Subcutaneous abdominal adipose tissue (tissue), 5 donors: ENCODE measurements around the gene DDX6.

ENCODE experiments used
- H3K27ac ChIP-seq: one replicate; pipeline ENCODE4 v1.7.0; 2013; ENCODE audit warnings: low read depth, mild to moderate bottlenecking, inconsistent platforms, low read length, moderate library complexity
- H3K27me3 ChIP-seq, 5 donors: one replicate each; pipeline ENCODE4 v1.7.0; 2013; ENCODE audit warnings: low read length in 5 of 5, inconsistent platforms in 1 of 5; ENCODE audit not compliant: control insufficient read depth in 5 of 5, insufficient read depth in 4 of 5
- H3K36me3 ChIP-seq, 5 donors: one replicate each; pipeline ENCODE4 v1.7.0; 2013; ENCODE audit warnings: low read length in 5 of 5; ENCODE audit not compliant: control insufficient read depth in 5 of 5, insufficient read depth in 5 of 5
- H3K4me1 ChIP-seq, 5 donors: one replicate each; pipeline ENCODE4 v1.7.0; 2013; ENCODE audit warnings: low read length in 5 of 5, mild to moderate bottlenecking in 3 of 5, moderate library complexity in 1 of 5; ENCODE audit not compliant: control insufficient read depth in 5 of 5, insufficient read depth in 5 of 5
- H3K4me3 ChIP-seq, 5 donors: one replicate each; pipeline ENCODE4 v1.7.0; 2013; ENCODE audit warnings: low read length in 5 of 5, low read depth in 1 of 5
- H3K9ac ChIP-seq, 5 donors: one replicate each; pipeline ENCODE4 v1.7.0; 2013; ENCODE audit warnings: low read length in 5 of 5, mild to moderate bottlenecking in 4 of 5, moderate library complexity in 3 of 5
- H3K9me3 ChIP-seq, 5 donors: one replicate each; pipeline ENCODE4 v1.7.0; 2013; ENCODE audit warnings: low read length in 5 of 5; ENCODE audit not compliant: control insufficient read depth in 5 of 5
- donor health status: healthy.
- donor health status: healthy.
- donor health status: healthy.
- donor health status: healthy.
- donor health status: healthy.

The DDX6 gene

DNA sequence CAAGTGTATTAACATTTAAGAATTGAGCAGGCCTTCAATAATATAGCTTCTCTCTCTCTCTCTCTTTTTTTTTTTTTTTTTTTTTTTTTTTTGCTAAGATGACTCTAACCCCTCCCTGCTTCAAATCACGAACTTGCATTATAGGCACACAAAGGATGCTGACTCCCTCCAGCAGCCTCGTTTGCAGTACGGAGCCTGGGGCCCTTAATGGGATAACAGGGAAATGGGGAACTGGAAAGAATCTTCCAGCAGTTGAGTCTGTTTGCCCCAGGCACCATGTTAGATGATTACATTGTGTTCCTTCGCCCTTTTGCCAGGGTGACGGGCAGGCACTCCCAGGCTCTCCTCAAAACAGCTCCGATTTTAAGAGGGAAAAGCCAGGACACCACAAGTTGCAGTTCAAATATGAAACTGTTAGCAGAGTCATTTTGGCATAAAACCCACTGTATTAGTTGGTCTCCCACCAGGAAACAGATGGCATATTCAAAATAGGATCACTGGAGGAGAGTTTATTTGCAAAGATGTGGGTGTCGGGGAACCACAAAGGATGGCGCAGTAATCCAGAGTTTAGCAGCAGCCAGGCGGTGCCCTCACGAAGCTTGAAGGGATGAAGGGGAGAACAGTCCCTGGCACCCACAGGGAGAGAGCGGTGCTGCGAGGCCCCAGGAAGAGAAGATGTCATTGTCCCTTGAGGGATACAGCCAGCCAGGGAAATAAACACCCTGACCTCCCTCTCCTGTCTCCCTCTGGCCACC, 85.0 kb downstream of the DDX6 start:
- no peak overlapping the region for H3K9ac ChIP-seq
- no peaks in the 10 kb centered on the region for H3K36me3 ChIP-seq
- H3K4me1 ChIP-seq = peaks cover 0 to 4% (median 0%) of the 10 kb centered on the region in 5 donors
- H3K4me3 ChIP-seq = no peak overlapping the region
- no peak overlapping the region for H3K27ac ChIP-seq
- peaks cover 0 to 2% (median 0%) of the 10 kb centered on the region in 5 donors for H3K9me3 ChIP-seq
- no peaks in the 10 kb centered on the region for H3K27me3 ChIP-seq

DNA sequence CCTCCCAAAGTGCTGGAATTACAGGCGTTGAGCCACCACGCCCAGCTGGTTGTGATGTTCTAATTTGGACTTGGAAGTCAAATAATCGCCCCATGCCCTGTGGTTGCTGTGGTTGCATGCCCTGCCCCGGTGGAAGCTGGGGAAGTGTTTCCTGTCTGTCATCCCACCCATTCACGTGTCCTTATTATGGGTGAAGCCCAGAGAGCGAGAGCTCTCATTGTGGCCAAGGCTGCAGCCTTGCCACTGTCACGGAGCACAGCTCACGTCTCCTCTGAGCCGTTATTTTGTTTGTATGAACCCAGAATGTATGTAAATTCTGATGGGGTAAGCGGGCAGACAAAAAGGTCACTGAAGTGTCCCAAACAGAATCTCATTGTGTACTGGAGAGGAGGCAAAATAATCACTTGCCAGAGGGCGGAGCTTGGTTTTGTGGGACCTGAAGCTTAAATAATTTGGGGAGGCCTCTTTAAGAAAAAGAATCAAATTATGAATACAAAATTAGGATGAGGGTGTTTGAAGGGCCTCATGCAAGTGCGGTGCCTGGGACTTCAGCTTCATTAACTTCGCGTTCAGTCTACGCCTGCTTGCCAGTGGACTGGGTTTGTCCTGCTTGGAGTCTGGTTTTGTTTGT, 85.7 kb downstream of the DDX6 start:
- H3K27me3 ChIP-seq = no peaks in the 10 kb centered on the region
- peaks cover 0 to 3% (median 3%) of the 10 kb centered on the region in 5 donors for H3K9me3 ChIP-seq
- H3K4me1 ChIP-seq = peaks cover 0 to 4% (median 0%) of the 10 kb centered on the region in 5 donors
- H3K9ac ChIP-seq = no peak overlapping the region
- no peak overlapping the region for H3K27ac ChIP-seq
- H3K36me3 ChIP-seq = no peaks in the 10 kb centered on the region
- H3K4me3 ChIP-seq = no peak overlapping the region

DNA sequence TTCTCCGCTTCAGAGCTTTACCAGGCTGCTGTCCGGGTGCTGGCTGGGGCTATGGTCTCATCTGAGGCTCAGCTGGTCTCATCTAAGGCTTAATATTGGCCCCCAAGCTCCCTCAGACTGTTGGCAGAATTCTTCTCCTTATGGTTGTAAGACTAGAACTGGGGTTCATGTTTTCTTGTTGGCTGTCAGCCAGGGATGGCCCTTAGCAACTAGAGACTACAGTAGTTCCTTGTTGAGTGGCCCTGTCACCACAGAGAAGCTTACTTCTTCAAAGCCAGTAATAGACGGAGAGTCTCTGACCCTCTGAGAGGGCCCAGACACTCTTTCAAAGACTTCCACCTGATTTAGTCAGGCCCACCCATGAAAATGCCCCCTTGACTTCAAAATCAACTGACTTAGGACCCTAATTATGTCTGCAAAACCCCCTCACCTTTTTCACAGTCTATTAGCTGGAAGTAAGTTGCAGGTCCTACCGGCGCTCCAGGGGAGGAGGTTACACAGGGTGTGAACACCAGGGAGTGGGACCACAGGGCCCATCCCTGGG, 87.3 kb downstream of the DDX6 start:
- Histone ChIP-seq H3K27ac (no peak overlapping the region), H3K4me1 (peaks cover 0 to 4% (median 0%) of the 10 kb centered on the region in 5 donors), H3K9me3 (peaks cover 0 to 7% (median 3%) of the 10 kb centered on the region in 5 donors), H3K27me3 (no peaks in the 10 kb centered on the region), H3K36me3 (no peaks in the 10 kb centered on the region), H3K9ac (no peak overlapping the region), H3K4me3 (no peak overlapping the region)

DNA sequence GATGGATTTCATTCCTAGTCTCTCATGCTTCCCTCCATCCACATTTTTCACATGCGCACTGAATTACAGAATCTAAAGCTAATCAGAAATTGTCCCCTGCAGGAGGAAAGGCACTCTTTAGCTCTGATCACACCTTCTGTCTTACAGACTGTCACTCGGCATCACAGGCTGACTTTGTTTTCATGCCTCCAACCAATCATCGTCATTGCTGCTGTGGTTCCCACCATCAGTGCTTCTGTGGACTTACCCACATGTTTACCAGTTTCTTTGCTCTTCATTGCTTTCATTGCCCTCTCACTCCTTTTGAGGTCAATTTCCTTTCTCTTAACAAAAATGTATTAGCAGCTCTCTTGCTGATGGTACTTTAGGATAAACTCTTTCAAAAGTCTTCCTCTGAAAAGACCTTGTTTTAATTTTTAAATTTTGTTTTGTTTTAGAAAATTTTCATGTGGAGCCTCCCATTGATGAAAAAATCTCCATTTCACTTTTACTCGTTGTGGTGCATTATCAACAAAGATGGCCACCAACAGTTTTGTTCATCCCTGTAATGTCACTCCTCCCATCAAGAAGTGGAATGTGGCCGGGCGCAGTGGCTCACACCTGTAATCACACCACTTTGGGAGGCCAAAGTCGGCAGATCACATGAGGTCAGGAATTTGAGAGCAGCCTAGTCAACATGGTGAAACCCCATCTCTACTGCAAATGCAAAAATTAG, 91.3 kb downstream of the DDX6 start:
- no peak overlapping the region for H3K4me3 ChIP-seq
- no peaks in the 10 kb centered on the region for H3K4me1 ChIP-seq
- no peak overlapping the region for H3K9ac ChIP-seq
- no peaks in the 10 kb centered on the region for H3K36me3 ChIP-seq
- H3K9me3 ChIP-seq = peaks cover 0 to 7% (median 3%) of the 10 kb centered on the region in 5 donors
- no peaks in the 10 kb centered on the region for H3K27me3 ChIP-seq
- H3K27ac ChIP-seq = no peak overlapping the region
